ENCODE data around the gene MYCBPAP.

The MYCBPAP gene

DNA sequence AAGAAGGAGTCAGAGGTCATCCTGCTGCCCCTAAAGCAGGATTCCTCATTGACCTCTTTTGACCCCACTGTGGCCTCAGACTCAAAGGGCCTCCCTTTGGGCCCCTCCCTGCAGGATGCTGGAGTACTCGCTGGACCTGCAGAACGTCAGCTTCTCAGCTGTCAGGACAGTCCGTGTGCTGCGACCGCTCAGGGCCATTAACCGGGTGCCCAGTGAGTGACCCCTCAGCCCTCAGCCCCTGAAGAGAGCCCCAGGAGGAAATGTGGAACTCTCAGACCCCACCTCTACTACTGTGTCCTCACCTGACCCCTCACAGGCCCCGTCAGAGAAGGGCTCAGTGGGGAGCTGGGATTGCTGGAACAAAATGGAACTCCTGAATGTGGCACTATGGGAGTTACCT lies 61.4 kb downstream of the MYCBPAP start:
- no peak overlapping the region for H3K4me3 ChIP-seq (ENCODE audit: low read depth, low read length)
- TF ChIP-seq, protein P1, sequence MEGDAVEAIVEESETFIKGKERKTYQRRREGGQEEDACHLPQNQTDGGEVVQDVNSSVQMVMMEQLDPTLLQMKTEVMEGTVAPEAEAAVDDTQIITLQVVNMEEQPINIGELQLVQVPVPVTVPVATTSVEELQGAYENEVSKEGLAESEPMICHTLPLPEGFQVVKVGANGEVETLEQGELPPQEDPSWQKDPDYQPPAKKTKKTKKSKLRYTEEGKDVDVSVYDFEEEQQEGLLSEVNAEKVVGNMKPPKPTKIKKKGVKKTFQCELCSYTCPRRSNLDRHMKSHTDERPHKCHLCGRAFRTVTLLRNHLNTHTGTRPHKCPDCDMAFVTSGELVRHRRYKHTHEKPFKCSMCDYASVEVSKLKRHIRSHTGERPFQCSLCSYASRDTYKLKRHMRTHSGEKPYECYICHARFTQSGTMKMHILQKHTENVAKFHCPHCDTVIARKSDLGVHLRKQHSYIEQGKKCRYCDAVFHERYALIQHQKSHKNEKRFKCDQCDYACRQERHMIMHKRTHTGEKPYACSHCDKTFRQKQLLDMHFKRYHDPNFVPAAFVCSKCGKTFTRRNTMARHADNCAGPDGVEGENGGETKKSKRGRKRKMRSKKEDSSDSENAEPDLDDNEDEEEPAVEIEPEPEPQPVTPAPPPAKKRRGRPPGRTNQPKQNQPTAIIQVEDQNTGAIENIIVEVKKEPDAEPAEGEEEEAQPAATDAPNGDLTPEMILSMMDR (IDR thresholded peaks at IDR 0.05; ENCODE audit: borderline replicate concordance, insufficient read depth, low read depth, low read length), result no peak

DNA sequence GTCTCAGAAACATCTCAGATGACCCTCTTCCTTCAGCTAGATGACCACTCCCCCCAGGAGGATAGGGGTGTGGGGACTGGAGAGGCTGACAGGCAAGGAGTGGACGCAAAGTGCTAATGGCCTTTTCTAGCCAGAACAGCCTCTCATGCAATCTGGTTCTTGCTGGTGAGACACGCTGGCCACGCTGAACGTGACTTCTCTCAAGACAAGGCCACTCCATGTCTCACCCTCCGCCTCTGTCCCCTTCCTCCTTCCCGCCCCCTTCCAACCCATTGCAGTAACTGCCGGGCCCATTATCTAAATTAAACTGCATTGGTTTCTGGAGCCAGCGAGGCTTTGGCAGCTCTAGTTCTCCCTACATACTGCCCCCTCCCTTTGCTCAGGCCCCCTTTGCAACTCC lies 61.8 kb downstream of the MYCBPAP start:
- TF ChIP-seq, protein P1 (IDR thresholded peaks at IDR 0.05; ENCODE audit: borderline replicate concordance, insufficient read depth, low read depth, low read length), result no peak
- no peak overlapping the region for H3K4me3 ChIP-seq (ENCODE audit: low read depth, low read length)

DNA sequence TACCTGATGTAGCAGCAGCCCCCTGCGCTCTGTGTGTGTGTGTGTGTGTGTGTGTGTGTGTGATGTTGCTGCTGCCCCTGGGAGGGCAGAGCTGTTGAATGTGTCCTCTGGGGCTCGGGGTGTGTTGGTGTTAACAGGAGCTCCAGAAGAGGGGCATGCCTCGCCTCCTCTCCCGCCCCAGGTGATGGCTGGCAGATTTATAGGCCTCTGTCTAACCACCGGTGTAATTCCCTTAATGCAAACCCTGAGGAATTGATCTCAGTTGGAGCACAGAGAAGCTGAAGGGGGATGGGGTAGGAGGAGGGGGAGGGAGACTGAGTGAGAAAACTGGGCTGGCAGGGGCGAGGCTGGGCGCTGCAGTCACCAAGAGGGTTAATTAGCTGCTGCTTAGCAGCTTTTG lies 62.3 kb downstream of the MYCBPAP start:
- TF ChIP-seq, protein P1 (IDR thresholded peaks at IDR 0.05; ENCODE audit: borderline replicate concordance, insufficient read depth, low read depth, low read length), result no peak
- no peak overlapping the region for H3K4me3 ChIP-seq (ENCODE audit: low read depth, low read length)

DNA sequence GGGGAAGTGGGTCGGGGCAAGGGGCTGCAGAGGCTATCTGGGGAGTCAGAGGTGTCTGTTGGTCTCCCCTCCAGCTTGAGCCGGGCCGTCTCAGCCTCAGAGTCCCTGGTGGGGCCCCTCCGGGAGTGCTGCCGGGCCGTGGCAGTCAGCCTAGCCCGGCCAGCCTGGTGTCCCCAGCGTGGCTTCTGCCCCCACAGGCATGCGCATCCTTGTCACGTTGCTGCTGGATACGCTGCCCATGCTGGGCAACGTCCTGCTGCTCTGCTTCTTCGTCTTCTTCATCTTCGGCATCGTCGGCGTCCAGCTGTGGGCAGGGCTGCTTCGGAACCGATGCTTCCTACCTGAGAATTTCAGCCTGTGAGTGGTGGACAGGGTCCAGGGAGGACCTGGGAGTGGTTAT lies 63.4 kb downstream of the MYCBPAP start:
- H3K4me3 ChIP-seq (ENCODE audit: low read depth, low read length), result no peak overlapping the region
- TF ChIP-seq, protein P1 (IDR thresholded peaks at IDR 0.05; ENCODE audit: borderline replicate concordance, insufficient read depth, low read depth, low read length), result no peak

DNA sequence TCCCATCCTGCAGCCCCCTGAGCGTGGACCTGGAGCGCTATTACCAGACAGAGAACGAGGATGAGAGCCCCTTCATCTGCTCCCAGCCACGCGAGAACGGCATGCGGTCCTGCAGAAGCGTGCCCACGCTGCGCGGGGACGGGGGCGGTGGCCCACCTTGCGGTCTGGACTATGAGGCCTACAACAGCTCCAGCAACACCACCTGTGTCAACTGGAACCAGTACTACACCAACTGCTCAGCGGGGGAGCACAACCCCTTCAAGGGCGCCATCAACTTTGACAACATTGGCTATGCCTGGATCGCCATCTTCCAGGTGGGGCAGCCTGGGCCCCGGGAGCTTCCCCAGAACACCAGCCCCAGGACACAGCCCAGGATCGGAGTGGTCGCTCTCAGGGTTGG lies 64.3 kb downstream of the MYCBPAP start:
- TF ChIP-seq, protein P1 (IDR thresholded peaks at IDR 0.05; ENCODE audit: borderline replicate concordance, insufficient read depth, low read depth, low read length), result no peak
- H3K4me3 ChIP-seq (ENCODE audit: low read depth, low read length), result no peak overlapping the region

DNA sequence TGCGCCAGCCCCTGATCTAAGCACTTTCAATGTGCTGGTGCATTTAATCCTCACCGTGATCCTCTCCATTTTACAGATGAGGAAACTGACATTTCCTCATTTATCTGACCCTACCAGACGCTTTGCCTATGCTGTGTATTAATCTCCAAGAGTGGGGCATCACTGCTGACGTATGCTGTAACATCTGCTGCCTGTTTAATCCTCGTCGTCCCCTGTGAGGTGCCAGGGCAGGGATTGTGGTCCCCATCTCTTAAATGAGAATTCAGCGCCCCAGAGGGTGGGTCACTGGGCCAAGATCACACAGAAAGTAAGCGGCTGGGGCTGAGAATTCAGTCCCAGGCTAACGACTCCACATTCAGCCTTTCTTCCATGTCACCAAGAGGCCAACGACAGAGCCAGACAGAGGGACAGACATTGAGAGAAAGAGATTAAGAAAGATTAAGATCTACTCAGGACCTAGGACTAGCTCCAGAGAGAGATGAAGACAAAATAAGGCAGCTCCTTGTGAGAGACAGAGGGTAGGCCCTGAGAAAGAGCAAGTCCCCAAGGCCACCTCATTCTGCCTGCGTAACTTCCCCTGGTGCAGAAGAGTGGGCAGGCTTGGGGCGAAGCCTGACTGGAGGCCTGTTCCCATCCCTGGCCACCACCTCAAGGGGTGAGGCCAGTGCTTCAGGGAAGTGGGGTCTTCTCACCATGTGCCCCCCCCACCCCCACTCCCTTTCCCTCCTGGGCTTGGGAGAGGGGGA lies 65.8 kb downstream of the MYCBPAP start:
- TF ChIP-seq, protein P1 (IDR thresholded peaks at IDR 0.05; ENCODE audit: borderline replicate concordance, insufficient read depth, low read depth, low read length), result no peak
- H3K4me3 ChIP-seq (ENCODE audit: low read depth, low read length), result no peak overlapping the region

DNA sequence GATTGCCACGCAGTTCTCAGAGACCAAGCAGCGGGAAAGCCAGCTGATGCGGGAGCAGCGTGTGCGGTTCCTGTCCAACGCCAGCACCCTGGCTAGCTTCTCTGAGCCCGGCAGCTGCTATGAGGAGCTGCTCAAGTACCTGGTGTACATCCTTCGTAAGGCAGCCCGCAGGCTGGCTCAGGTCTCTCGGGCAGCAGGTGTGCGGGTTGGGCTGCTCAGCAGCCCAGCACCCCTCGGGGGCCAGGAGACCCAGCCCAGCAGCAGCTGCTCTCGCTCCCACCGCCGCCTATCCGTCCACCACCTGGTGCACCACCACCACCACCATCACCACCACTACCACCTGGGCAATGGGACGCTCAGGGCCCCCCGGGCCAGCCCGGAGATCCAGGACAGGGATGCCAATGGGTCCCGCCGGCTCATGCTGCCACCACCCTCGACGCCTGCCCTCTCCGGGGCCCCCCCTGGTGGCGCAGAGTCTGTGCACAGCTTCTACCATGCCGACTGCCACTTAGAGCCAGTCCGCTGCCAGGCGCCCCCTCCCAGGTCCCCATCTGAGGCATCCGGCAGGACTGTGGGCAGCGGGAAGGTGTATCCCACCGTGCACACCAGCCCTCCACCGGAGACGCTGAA lies 67.5 kb downstream of the MYCBPAP start:
- no peak overlapping the region for H3K4me3 ChIP-seq (ENCODE audit: low read depth, low read length)
- TF ChIP-seq, protein P1 (IDR thresholded peaks at IDR 0.05; ENCODE audit: borderline replicate concordance, insufficient read depth, low read depth, low read length), result no peak

All from GM12875 (cell line).